NCI-H2107 (cell line): ENCODE results near the gene TNRC18.

Experiments used
- DNase-seq: peaks from one replicate; lab custom pipeline; 2025; lab: John Stamatoyannopoulos, UW

TNRC18 gene

DNA sequence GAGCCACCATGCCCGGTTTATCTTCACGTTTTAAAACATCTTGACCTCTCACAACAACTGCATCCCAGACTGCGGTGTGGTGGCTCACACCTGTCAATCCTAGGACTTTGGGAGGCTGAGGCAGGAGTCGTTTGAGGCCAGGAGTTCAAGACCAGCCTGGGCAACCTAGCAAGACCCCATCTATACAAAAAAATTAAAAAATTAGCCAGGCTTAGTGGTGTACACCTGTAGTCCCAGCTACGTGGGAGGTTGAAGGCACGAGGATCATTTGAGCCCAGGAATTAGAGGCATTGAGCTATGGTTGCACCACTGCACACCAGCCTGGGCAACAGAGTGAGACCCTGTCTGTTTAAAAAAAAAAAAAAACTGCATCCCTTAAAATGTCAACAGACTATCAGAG lies 20.2 kb downstream of the TNRC18 start:
- no peak for DNase-seq

DNA sequence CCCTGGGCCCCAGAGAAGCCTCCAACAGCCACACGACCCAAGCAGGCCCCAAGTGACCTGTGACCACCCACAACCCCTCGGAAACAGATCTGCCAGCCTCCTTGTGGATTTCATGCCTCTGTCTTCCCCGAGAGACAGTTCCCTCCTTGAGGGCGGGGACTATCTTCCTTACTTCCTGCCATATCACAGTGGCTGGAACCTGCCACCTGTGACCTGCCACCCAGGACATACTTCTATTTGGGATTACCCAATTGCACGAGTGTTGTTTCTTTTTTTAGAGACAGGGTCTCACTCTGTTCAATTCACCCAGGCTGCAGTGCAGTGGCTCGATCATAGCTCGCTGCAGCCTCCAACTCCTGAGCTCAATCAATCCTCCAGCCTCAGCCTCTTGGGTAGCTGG lies 25.9 kb downstream of the TNRC18 start:
- DNase-seq = no peak

DNA sequence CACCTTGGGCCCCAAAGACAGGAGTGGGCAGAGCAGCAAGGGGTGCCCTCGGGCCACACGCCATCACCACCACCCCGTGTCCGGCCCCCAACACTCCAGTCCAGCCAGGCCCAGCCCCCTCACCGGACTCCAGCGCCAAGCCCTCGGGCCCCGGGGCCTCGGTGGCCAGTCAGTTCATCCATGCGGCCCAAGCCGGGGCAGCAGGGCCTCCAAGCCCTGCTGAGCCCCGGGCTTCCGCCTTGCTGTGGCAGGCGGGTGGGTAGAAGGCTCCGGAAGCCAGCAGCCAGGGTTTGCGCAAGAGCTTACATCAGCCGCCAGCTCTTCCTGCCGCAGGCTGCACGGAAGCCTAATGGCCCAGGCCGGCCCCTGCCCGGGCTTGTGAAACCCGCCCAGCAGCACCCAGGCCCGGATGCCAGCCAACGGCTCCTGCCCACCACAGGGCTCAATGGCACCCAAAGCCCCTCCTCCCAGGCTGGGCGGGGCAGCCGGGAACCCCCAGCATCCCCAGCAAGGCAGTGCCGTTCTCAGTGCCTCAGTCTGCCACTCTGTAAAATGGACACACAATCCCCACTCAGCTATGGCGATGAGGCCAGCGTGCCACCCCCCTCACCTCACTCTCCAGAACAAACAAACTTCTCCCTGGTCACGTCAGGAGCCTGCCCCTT lies 26.5 kb downstream of the TNRC18 start:
- DNase-seq = peak; percentile 73

DNA sequence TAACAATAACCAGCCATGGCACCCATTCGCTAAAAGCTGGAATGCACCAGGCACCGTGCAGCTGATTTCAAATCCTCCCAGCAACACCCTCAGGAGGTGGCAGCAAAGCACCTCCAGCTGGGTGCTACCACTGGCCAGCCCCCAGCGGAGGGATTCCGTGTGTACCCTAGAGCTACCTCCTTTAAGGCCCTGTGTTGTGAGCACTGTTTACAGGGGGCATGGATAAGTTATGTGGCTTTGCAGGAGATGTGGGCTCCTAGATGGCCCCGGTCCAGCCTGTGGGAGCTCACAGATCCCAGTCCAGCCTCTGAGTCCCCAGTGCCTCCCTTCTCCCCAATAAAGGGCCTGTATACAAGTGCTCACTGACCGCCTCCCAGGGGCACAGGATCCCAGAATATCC lies 27.1 kb downstream of the TNRC18 start:
- no peak for DNase-seq

- no peak for DNase-seq
Observed at GRCh38 chr7:5395246-5395645, 28.4 kb downstream of the TNRC18 start.

GRCh38 chr7:5394264-5395105 lies 29.1 kb downstream of the TNRC18 start:
- DNase-seq = no peak

GRCh38 chr7:5393748-5394147 lies 29.9 kb downstream of the TNRC18 start:
- no peak for DNase-seq

DNA sequence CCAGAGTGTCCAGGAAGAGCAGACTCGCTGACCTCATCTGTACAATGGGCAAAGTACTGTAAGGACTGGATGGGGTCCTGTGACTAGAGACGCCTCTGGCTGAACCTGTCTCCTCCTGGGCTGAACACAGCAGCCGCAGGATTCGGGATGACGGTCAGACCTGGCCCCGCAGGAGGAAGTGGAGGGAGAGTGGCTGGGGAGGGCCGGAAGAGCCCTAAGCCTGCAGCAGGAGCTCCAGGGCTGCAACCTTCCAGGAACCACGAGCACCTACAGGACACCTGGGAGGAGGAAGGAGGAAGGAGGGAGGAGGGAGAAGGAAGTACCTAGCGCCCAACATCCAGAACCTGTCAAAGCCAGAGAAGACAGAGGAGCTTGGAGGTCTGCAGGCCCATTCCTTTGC lies 30.3 kb downstream of the TNRC18 start:
- DNase-seq = no peak

DNA sequence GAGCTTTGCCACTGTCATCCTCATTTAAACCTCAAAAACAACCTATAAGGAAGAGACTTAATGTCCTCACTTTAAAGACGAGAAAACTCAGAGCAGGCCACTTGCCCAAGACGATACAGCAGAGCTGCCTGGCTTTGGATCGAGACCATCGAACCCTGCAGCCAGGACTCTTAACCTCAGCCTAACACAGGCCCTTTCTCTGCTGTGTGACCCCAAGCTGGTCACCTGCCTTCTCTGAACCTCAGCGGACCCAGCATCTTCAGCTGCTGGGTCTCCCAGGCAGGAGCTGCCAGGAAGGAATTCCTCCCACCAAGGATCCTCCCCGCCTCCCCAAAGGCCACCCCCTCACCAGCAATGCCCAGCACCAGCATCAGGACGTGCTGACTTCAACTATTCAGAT lies 32.7 kb downstream of the TNRC18 start:
- DNase-seq = no peak

- DNase-seq = no peak
Observed at GRCh38 chr7:5388905-5389433, 34.7 kb downstream of the TNRC18 start.

GRCh38 chr7:5388273-5388901 lies 35.2 kb downstream of the TNRC18 start:
- no peak for DNase-seq

GRCh38 chr7:5387711-5388245 lies 35.9 kb downstream of the TNRC18 start:
- no peak for DNase-seq

DNA sequence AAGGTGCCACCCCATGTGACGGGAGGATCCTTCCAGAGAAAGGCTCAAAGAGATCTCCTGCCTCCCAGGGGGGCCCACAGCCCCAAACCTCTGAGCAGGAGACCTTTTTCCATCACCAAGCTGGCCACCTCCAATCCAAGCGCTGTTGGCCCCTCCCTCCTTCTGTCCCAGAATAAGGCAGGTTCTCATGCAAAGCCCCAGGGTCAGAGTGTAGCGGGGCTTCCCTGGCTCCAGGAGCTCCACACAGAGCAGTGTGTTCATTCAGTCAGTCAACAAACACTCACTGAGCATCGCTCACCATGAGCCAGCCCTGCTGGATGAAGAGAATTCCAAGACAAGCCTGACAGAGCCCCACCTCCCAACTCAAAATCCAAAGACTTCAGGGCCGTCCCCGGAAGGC lies 39.0 kb downstream of the TNRC18 start:
- DNase-seq = no peak

DNA sequence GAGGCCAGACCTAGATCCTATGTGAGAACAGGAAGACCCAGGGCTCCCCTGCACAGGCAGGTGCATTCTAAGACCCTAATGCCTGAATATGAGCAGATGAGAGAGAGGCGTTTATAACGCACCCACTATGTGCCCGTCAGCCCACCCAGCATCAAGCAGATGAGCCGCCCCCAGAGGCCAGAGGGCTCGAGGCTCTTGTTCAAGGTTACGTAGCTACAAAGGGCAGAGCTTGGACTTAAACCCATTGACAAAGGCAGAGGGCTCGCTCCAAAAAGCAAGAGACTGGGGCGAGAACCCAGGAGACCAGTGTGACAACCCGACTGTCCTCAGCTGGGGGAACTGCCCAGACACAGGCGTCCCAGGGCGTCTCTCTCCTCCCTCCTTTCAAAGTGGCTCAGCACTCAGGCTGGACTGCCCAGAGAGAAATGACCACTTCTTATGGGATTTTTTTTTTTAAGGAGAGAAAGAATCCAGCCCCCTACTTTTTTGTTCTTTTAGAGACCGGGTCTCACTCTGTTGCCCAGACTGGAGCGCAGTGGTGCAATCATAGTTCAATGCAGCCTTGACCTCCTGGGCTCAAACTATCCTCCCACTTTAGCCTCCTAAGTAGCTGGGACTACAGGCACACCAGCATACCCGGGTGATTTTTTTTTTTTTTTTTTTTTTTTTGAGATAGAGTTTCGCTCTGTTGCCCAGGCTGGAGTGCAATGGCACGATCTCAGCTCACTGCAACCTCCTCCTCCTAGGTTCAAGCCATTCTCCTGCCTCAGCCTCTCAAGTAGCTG lies 40.1 kb downstream of the TNRC18 start:
- DNase-seq = no peak

DNA sequence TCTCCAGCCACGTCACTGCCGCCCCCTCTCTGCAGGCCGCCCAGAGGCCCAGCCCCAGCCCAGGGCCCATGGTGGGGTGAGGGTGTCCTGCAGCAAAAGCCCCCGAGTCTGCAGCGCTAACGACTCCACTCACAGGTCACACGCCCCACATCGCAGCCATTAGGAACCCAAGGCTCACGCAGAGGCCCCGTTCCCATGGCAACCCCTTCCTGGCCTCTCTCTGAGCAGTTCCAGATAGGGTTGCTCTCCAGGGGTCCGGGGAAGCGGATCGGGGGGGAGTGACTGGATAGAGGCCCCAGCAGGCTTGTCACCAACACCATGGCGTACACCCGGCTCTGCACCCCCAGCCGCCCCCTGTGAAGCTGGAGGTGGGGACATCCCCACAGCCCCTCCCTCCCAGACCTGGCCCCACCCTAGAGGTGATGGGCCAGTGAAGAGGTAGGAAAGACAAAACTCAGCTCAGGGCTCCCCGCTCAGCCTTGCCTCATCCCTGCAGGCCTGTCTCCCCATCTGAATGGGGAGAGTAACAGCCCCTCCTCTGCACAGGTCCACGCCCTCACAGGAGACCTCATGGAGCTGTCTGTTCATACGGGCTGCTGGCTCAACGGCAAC lies 41.2 kb downstream of the TNRC18 start:
- DNase-seq = no peak

DNA sequence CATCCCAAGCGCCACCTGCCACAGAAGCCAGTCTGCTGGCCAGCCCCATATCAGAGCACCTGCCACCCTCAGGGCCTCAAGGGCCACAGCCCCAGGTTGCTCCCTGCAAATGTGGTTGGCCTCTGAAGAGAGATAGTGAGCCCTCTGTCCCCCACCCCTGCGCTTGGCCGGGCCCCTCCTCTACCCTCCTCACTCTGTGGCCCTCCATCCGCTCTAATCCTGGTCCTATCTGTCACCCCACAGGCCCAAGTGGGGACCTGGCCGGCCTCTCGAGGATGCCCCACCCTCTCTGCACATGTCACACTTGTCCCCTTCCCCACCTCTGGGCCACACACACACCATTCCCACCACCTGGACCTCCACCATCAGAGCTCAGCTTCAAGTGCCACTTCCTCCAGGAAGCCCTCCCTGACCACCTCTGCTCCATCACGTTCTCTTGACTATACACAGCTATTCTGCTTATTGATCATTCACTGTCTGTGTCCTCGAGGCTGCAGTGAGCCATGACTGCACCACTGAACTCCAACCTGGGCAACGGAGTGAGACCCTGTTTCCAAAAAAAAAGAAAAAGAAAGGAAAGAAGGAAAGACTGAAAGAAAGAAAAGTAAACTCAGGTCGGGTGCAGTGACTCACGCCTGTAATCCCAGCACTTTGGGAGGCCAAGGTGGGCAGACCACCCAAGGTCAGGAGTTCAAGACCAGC lies 42.4 kb downstream of the TNRC18 start:
- no peak for DNase-seq

GRCh38 chr7:5380350-5381070 lies 43.1 kb downstream of the TNRC18 start:
- no peak for DNase-seq

DNA sequence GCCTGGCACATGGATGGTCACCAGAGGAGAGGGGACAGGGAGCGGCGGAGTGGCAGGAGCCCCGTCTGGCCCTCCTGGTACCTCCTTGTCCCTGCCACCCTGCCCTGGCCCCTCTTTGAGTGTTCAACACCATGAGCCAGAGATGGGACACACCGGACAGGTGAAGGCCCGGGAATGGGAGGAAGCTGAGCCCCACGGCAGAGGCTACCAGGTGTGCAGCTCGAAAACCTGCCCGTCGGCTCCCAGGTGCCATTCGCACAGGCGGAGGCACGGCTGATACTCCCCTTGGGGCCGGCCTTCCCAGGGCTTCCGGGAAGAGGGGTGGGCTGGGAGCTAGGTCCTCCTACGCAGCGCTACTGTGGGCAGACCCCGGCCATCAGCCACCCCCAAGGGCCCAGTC lies 44.1 kb downstream of the TNRC18 start:
- DNase-seq = no peak

DNA sequence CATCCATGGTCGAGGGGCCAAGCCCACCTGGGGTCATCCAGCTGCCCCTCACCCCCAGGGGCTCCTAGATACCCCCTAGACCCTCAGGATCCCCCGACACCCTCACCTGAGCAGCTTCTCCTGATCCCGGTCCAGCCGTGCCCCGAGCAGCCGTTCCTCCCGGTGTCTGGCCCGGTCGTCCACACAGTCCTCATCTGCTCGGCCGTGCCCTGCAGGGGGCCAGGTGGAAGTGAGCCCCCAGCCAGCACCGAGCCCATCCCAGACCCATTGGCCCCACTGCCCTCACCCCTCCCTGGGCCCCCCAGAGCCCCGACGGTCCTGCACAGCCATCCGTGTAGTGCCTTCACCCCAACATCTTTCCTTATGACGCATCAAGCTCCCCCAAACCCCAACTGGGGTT lies 45.8 kb downstream of the TNRC18 start:
- no peak for DNase-seq

GRCh38 chr7:5377279-5377678 lies 46.4 kb downstream of the TNRC18 start:
- no peak for DNase-seq
